Parathyroid adenoma (tissue), 2 donors: Measurements from ENCODE around the gene MYO9B.

ENCODE experiments used
- H2AFZ ChIP-seq: fragments of 300-600 bp; sonication (generic); one replicate; pipeline ENCODE4 v1.7.0; 2017; ENCODE audit warnings: antibody characterized with exemption, mild to moderate bottlenecking
- H3K27ac ChIP-seq: fragments of 300-600 bp; sonication (generic); one replicate; pipeline ENCODE4 v1.7.0; 2017
- H3K27me3 ChIP-seq: fragments of 300-600 bp; sonication (generic); one replicate; pipeline ENCODE4 v1.7.0; 2017; ENCODE audit warnings: low read length; ENCODE audit not compliant: control insufficient read depth, insufficient read depth
- H3K36me3 ChIP-seq: fragments of 300-600 bp; sonication (generic); one replicate; pipeline ENCODE4 v1.7.0; 2017; ENCODE audit warnings: low read length; ENCODE audit not compliant: control insufficient read depth, insufficient read depth
- H3K4me1 ChIP-seq: fragments of 300-600 bp; sonication (generic); one replicate; pipeline ENCODE4 v1.7.0; 2017; ENCODE audit warnings: control low read depth
- H3K4me2 ChIP-seq: fragments of 300-600 bp; sonication (generic); one replicate; pipeline ENCODE4 v1.7.0; 2017; ENCODE audit warnings: low read length
- H3K4me3 ChIP-seq: fragments of 300-600 bp; sonication (generic); one replicate; pipeline ENCODE4 v1.7.0; 2017; ENCODE audit warnings: low read depth, low read length
- H3K79me2 ChIP-seq: fragments of 300-600 bp; sonication (generic); one replicate; pipeline ENCODE4 v1.7.0; 2017; ENCODE audit warnings: control low read depth
- H3K9ac ChIP-seq: fragments of 300-600 bp; sonication (generic); one replicate; pipeline ENCODE4 v1.7.0; 2017; ENCODE audit warnings: mild to moderate bottlenecking
- H3K9me3 ChIP-seq: fragments of 300-600 bp; sonication (generic); one replicate; pipeline ENCODE4 v1.7.0; 2017; ENCODE audit warnings: low read length; ENCODE audit not compliant: control insufficient read depth
- CTCF ChIP-seq: fragments of 300-600 bp; sonication (generic); IDR thresholded peaks from one replicate; pipeline ENCODE4 v1.7.0; 2017; ENCODE audit warnings: antibody characterized with exemption, mild to moderate bottlenecking
- donor health status: primary hyperparathyroidism.

Gene MYO9B

GRCh38 chr19:17206736-17207581 lies 131.4 kb downstream of the MYO9B start:
- Histone ChIP-seq H3K36me3 (no peaks in the 10 kb centered on the region), H3K27me3 (no peaks in the 10 kb centered on the region), H3K27ac (no peak overlapping the region), H3K9ac (no peak overlapping the region), H3K4me1 (no peaks in the 10 kb centered on the region), H3K4me2 (no peak overlapping the region), H3K79me2 (no peaks in the 10 kb centered on the region), H3K9me3 (no peaks in the 10 kb centered on the region), H2AFZ (no peak overlapping the region), H3K4me3 (no peak overlapping the region)
- TF ChIP-seq CTCF = no peak

- Histone ChIP-seq H3K79me2 (no peaks in the 10 kb centered on the region), H3K9ac (no peak overlapping the region), H2AFZ (no peak overlapping the region), H3K4me1 (no peaks in the 10 kb centered on the region), H3K4me3 (no peak overlapping the region), H3K4me2 (no peak overlapping the region), H3K27ac (no peak overlapping the region), H3K27me3 (no peaks in the 10 kb centered on the region), H3K36me3 (no peaks in the 10 kb centered on the region), H3K9me3 (no peaks in the 10 kb centered on the region)
- no peak for TF ChIP-seq CTCF
Measured at GRCh38 chr19:17209126-17210036, 133.8 kb downstream of the MYO9B start.

- Histone ChIP-seq H3K9me3 (no peaks in the 10 kb centered on the region), H3K4me1 (peaks cover 3% of the 10 kb centered on the region), H3K27me3 (no peaks in the 10 kb centered on the region), H2AFZ (no peak overlapping the region), H3K4me2 (no peak overlapping the region), H3K4me3 (no peak overlapping the region), H3K27ac (no peak overlapping the region), H3K9ac (no peak overlapping the region), H3K79me2 (no peaks in the 10 kb centered on the region), H3K36me3 (no peaks in the 10 kb centered on the region)
- no peak for TF ChIP-seq CTCF
Measured at GRCh38 chr19:17210296-17210695, 134.7 kb downstream of the MYO9B start.

- peaks cover 8% of the 10 kb centered on the region for H3K4me1 ChIP-seq
- no peaks in the 10 kb centered on the region for H3K36me3 ChIP-seq
- no peaks in the 10 kb centered on the region for H3K79me2 ChIP-seq
Measured at GRCh38 chr19:17211547-17212446, 136.2 kb downstream of the MYO9B start.

More at GRCh38 chr19:17211547-17212446, 136.2 kb downstream of the MYO9B start:
- Histone ChIP-seq H3K9me3 (no peaks in the 10 kb centered on the region), H2AFZ (no peak overlapping the region), H3K9ac (no peak overlapping the region), H3K4me2 (no peak overlapping the region), H3K4me3 (no peak overlapping the region), H3K27ac (no peak overlapping the region), H3K27me3 (no peaks in the 10 kb centered on the region)
- no peak for TF ChIP-seq CTCF
